GM10248 (cell line): Measurements from ENCODE around the gene NOXO1.

ENCODE experiments used
- CTCF ChIA-PET: fragments of 300-600 bp; sonication (Branson Sonifier 250); formaldehyde crosslinking; extraction: SDS; loops from one replicate; lab custom pipeline; 2021; ENCODE audit warnings: antibody characterized with exemption; lab: Yijun Ruan, JAX
- POLR2A ChIA-PET: fragments of 350-650 bp; sonication (Branson Sonifier 250); formaldehyde crosslinking; extraction: SDS; loops from one replicate; lab custom pipeline; 2020; ENCODE audit warnings: antibody characterized with exemption; lab: Yijun Ruan, JAX
- DNase-seq: peaks from one replicate; pipeline ENCODE4 v3.0.0; 2012; ENCODE audit errors: extremely low spot score
- TF ChIP-seq, protein P1 (sequence below): IDR thresholded peaks from 2 replicates; pipeline ENCODE4 v1.5.1; 2012; ENCODE audit warnings: mild to moderate bottlenecking, low read depth; ENCODE audit errors: extremely low read depth, missing control alignments, control extremely low read depth

NOXO1 gene

GRCh38 chr16:1990351-1991134 lies 9.3 kb upstream of the NOXO1 start:
- TF ChIP-seq, protein P1, sequence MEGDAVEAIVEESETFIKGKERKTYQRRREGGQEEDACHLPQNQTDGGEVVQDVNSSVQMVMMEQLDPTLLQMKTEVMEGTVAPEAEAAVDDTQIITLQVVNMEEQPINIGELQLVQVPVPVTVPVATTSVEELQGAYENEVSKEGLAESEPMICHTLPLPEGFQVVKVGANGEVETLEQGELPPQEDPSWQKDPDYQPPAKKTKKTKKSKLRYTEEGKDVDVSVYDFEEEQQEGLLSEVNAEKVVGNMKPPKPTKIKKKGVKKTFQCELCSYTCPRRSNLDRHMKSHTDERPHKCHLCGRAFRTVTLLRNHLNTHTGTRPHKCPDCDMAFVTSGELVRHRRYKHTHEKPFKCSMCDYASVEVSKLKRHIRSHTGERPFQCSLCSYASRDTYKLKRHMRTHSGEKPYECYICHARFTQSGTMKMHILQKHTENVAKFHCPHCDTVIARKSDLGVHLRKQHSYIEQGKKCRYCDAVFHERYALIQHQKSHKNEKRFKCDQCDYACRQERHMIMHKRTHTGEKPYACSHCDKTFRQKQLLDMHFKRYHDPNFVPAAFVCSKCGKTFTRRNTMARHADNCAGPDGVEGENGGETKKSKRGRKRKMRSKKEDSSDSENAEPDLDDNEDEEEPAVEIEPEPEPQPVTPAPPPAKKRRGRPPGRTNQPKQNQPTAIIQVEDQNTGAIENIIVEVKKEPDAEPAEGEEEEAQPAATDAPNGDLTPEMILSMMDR = no peak
- CTCF ChIA-PET = interaction anchor here (1.1 to 7.3 kb wide), 2 partner anchors 13 to 128 kb away, joined by 3 to 63 read pairs; no protein-coding TSS in a partner anchor
- no peak for DNase-seq
- POLR2A ChIA-PET = interaction anchor here (0.5 to 3.3 kb wide), 5 partner anchors 10 to 260 kb away, joined by 3 to 22 read pairs (median 8); partner anchors contain the start of genes RPS2 and TRAF7

- ChIA-PET CTCF (interaction anchor here (1.1 to 7.3 kb wide), 2 partner anchors 13 to 127 kb away, joined by 3 to 63 read pairs; no protein-coding TSS in a partner anchor), POLR2A (interaction anchor here (0.6 to 3.3 kb wide), 3 partner anchors 25 to 165 kb away, joined by 3 to 22 read pairs (median 9); partner anchors contain the start of genes RPS2 and TRAF7)
- TF ChIP-seq, protein P1 = no peak
- no peak for DNase-seq
Measured at GRCh38 chr16:1990101-1990350, 8.8 kb upstream of the NOXO1 start.

GRCh38 chr16:1989209-1990100 lies 8.2 kb upstream of the NOXO1 start, which contains the start of gene SYNGR3:
SYNGR3 (plus strand) TSS chr16:1989970; CDS start chr16:1990103, 133 bp downstream.
- CTCF ChIA-PET = interaction anchor here (5.5 to 7.3 kb wide), 2 partner anchors 14 kb away, joined by 30 to 63 read pairs; no protein-coding TSS in a partner anchor
- POLR2A ChIA-PET = interaction anchor here (2.2 to 3.3 kb wide), 2 partner anchors 24 to 166 kb away, joined by 9 to 22 read pairs; partner anchors contain the start of genes RPS2 and TRAF7
- TF ChIP-seq, protein P1 = no peak
- DNase-seq = no peak

- ChIA-PET CTCF (interaction anchor here (5.5 kb wide), 1 partner anchor 17 kb away, joined by 30 read pairs; no protein-coding TSS in a partner anchor), POLR2A (interaction anchor here (1.4 to 1.8 kb wide), 2 partner anchors 22 to 168 kb away, joined by 4 to 5 read pairs; partner anchors contain the start of genes RPS2 and TRAF7)
- TF ChIP-seq, protein P1 = no peak
- DNase-seq = no peak
Measured at GRCh38 chr16:1987198-1987597, 5.9 kb upstream of the NOXO1 start.

DNA sequence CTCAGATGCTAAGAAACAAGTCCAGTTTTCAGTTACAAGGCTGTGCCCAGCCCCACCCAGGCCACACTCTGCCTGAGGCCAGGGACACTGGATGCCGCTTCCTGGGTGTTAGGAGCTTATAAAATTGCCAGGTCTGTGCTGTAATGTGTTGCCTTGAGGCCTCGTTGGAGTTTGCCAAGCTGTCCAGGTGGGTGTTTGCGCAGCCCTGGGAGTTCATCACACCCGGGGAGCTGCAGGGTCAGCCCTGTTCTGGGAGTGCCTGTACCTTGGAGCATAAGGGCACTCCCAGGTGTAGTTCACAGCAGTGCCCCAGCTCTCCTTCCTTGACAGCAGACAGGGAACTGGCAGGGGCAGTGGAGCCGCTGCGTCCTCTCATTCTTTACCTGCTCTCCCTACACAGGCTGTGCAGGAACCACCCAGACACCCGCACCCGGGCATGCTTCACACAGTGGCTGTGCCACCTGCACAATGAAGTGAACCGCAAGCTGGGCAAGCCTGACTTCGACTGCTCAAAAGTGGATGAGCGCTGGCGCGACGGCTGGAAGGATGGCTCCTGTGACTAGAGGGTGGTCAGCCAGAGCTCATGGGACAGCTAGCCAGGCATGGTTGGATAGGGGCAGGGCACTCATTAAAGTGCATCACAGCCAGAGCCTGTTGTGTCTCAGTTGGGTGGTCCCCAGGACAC lies 4.3 kb upstream of the NOXO1 start:
- no peak for DNase-seq
- ChIA-PET CTCF (interaction anchor here (5.5 kb wide), 1 partner anchor 18 kb away, joined by 30 read pairs; no protein-coding TSS in a partner anchor), POLR2A (interaction anchor here (1.2 to 2.6 kb wide), 2 partner anchors 20 to 25 kb away, joined by 4 to 9 read pairs; partner anchors contain the start of gene RPS2)
- TF ChIP-seq, protein P1 = no peak
